ENCODE results near the gene SMCO2. TPM values are rescaled to one million over a fixed set of nuclear protein-coding genes. Genes with fewer than 3 reads are reported as not detected.

Gene SMCO2
- total RNA-seq, 1 experiment from 2014 or later: 0.36 TPM

- Histone ChIP-seq H3K36me3 (ENCODE audit: control insufficient read depth, insufficient read depth, low read length) (no peaks in the 10 kb centered on the region), H3K27ac (ENCODE audit: low read length) (no peak overlapping the region), H3K9me3 (ENCODE audit: control insufficient read depth, insufficient read depth, low read depth, low read length) (no peaks in the 10 kb centered on the region), H3K27me3 (ENCODE audit: control insufficient read depth, insufficient read depth, low read length) (no peaks in the 10 kb centered on the region), H3K4me3 (ENCODE audit: low read depth in 2 of 2, low read length in 2 of 2) (no peak overlapping the region), H3K4me1 (ENCODE audit: control insufficient read depth, insufficient read depth, low read length) (no peaks in the 10 kb centered on the region)
- intact Hi-C loops (cut with micrococcal nuclease; ENCODE audit: unreplicated experiment) (no loop called here), in situ Hi-C loops (cut with HindIII; ENCODE audit: low pct_unique_long_range_greater_than_20kb, low sequenced_read_pairs) (no loop called here)
- ChIA-PET CTCF (interaction anchor here (0.7 kb wide), 1 partner anchor 21 kb away, joined by 3 read pairs; no protein-coding TSS in a partner anchor), POLR2A (no interaction called here)
- no TSS peak for BruUV-seq (replicated peaks)
- DNase-seq (ENCODE audit: low read depth, low spot score): no peak
- TF ChIP-seq SIN3A (IDR thresholded peaks at IDR 0.05; ENCODE audit: borderline replicate concordance, insufficient read depth, low read depth, low read length) (no peak), TCF7L2 (IDR thresholded peaks at IDR 0.05; ENCODE audit: low read depth, low read length) (no peak), POLR2AphosphoS5 (IDR thresholded peaks at IDR 0.05; ENCODE audit: low read depth, low read length) (no peak)
- TF ChIP-seq, protein P1, sequence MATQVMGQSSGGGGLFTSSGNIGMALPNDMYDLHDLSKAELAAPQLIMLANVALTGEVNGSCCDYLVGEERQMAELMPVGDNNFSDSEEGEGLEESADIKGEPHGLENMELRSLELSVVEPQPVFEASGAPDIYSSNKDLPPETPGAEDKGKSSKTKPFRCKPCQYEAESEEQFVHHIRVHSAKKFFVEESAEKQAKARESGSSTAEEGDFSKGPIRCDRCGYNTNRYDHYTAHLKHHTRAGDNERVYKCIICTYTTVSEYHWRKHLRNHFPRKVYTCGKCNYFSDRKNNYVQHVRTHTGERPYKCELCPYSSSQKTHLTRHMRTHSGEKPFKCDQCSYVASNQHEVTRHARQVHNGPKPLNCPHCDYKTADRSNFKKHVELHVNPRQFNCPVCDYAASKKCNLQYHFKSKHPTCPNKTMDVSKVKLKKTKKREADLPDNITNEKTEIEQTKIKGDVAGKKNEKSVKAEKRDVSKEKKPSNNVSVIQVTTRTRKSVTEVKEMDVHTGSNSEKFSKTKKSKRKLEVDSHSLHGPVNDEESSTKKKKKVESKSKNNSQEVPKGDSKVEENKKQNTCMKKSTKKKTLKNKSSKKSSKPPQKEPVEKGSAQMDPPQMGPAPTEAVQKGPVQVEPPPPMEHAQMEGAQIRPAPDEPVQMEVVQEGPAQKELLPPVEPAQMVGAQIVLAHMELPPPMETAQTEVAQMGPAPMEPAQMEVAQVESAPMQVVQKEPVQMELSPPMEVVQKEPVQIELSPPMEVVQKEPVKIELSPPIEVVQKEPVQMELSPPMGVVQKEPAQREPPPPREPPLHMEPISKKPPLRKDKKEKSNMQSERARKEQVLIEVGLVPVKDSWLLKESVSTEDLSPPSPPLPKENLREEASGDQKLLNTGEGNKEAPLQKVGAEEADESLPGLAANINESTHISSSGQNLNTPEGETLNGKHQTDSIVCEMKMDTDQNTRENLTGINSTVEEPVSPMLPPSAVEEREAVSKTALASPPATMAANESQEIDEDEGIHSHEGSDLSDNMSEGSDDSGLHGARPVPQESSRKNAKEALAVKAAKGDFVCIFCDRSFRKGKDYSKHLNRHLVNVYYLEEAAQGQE (IDR thresholded peaks at IDR 0.05; ENCODE audit: insufficient read depth in 1 of 2, low read depth in 2 of 2, low read length in 1 of 2): no peak
- TF ChIP-seq, protein P2, sequence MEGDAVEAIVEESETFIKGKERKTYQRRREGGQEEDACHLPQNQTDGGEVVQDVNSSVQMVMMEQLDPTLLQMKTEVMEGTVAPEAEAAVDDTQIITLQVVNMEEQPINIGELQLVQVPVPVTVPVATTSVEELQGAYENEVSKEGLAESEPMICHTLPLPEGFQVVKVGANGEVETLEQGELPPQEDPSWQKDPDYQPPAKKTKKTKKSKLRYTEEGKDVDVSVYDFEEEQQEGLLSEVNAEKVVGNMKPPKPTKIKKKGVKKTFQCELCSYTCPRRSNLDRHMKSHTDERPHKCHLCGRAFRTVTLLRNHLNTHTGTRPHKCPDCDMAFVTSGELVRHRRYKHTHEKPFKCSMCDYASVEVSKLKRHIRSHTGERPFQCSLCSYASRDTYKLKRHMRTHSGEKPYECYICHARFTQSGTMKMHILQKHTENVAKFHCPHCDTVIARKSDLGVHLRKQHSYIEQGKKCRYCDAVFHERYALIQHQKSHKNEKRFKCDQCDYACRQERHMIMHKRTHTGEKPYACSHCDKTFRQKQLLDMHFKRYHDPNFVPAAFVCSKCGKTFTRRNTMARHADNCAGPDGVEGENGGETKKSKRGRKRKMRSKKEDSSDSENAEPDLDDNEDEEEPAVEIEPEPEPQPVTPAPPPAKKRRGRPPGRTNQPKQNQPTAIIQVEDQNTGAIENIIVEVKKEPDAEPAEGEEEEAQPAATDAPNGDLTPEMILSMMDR (IDR thresholded peaks at IDR 0.05): no peak
- no peak for ATAC-seq
These were observed 44.7 kb downstream of the SMCO2 start for GRCh38 chr12:27491226-27491625.

GRCh38 chr12:27493260-27493940 is 46.9 kb downstream of the SMCO2 start:
- BruUV-seq (replicated peaks): no TSS peak
- Histone ChIP-seq H3K4me3 (ENCODE audit: low read depth in 2 of 2, low read length in 2 of 2) (no peak overlapping the region), H3K27ac (ENCODE audit: low read length) (no peak overlapping the region), H3K4me1 (ENCODE audit: control insufficient read depth, insufficient read depth, low read length) (no peaks in the 10 kb centered on the region), H3K36me3 (ENCODE audit: control insufficient read depth, insufficient read depth, low read length) (no peaks in the 10 kb centered on the region), H3K9me3 (ENCODE audit: control insufficient read depth, insufficient read depth, low read depth, low read length) (no peaks in the 10 kb centered on the region), H3K27me3 (ENCODE audit: control insufficient read depth, insufficient read depth, low read length) (no peaks in the 10 kb centered on the region)
- TF ChIP-seq, protein P2 (IDR thresholded peaks at IDR 0.05): no peak
- no peak for TF ChIP-seq TCF7L2 (IDR thresholded peaks at IDR 0.05; ENCODE audit: low read depth, low read length)
- TF ChIP-seq, protein P1 (IDR thresholded peaks at IDR 0.05; ENCODE audit: insufficient read depth in 1 of 2, low read depth in 2 of 2, low read length in 1 of 2): no peak
- in situ Hi-C loops (cut with HindIII; ENCODE audit: low pct_unique_long_range_greater_than_20kb, low sequenced_read_pairs) (no loop called here), intact Hi-C loops (cut with micrococcal nuclease; ENCODE audit: unreplicated experiment) (no loop called here)
- no peak for ATAC-seq
- ChIA-PET POLR2A (no interaction called here), CTCF (no interaction called here)
- DNase-seq (ENCODE audit: low read depth, low spot score): peak; percentile 12

Data from Panc1 (cell line).